Osteocyte (in vitro differentiated cells): ENCODE measurements around the gene POP5. TPM values are rescaled to one million over a fixed set of nuclear protein-coding genes. Genes with fewer than 3 reads are reported as not detected.
A peak's percentile ranks its signal among the peaks of the same experiment; 100 is the strongest.

Experiments
- DNase-seq: peaks from one replicate; pipeline ENCODE4 v3.0.0; 2021; ENCODE audit warnings: mixed read lengths; ENCODE audit not compliant: unreplicated experiment; ENCODE audit errors: extremely low spot score
- H3K27ac Mint-ChIP-seq: one replicate; pipeline ENCODE4 v1.8.0; 2021; ENCODE audit warnings: mild to moderate bottlenecking, mixed read lengths; ENCODE audit not compliant: unreplicated experiment
- H3K27me3 Mint-ChIP-seq: one replicate; pipeline ENCODE4 v1.8.0; 2021; ENCODE audit warnings: mixed read lengths; ENCODE audit not compliant: unreplicated experiment
- H3K36me3 Mint-ChIP-seq: one replicate; pipeline ENCODE4 v1.8.0; 2021; ENCODE audit warnings: mixed read lengths; ENCODE audit not compliant: unreplicated experiment
- H3K4me1 Mint-ChIP-seq: one replicate; pipeline ENCODE4 v1.8.0; 2021; ENCODE audit warnings: mixed read lengths; ENCODE audit not compliant: unreplicated experiment
- H3K4me3 Mint-ChIP-seq: one replicate; pipeline ENCODE4 v1.8.0; 2021; ENCODE audit warnings: mild to moderate bottlenecking, moderate library complexity, mixed read lengths; ENCODE audit not compliant: unreplicated experiment
- H3K9me3 Mint-ChIP-seq: one replicate; pipeline ENCODE4 v1.8.0; 2021; ENCODE audit warnings: mixed read lengths; ENCODE audit not compliant: unreplicated experiment
- total RNA-seq: library from RNA; stranded (reverse); gene quantifications from 2 replicates; pipeline ENCODE4 v1.2.1, GENCODE V29; 2021
- TF ChIP-seq, protein P1 (sequence below): fragments of 200-600 bp; sonication (generic); IDR thresholded peaks from 2 replicates; pipeline ENCODE4 v1.5.0; 2021; ENCODE audit warnings: antibody characterized with exemption, mild to moderate bottlenecking, moderate library complexity

Gene POP5
- total RNA-seq, 1 donor from 2014 or later: 36.9 TPM

DNA sequence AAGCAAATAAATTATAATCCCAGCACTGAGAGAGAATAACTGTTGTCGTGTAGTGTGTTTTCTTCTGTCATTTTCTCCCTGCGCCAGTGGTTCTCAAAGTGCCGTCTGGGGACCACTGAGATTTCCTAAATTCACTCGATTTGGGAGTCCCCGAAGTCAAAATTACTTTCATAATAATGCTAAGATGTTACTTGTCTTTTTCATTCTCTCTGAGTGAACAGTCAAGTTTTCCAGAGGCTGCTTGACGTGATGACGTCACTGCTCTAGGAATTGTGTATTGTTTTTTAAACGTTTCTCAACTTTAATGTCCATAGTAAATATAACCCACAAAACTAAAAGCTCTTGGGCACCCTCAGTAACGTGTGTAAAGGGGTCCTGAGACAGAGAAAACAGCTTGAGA, 796 bp upstream of the POP5 start:
- no peak for DNase-seq
- peaks cover 34% of the 10 kb centered on the region for H3K4me1 Mint-ChIP-seq
- no peaks in the 10 kb centered on the region for H3K9me3 Mint-ChIP-seq
- H3K27ac Mint-ChIP-seq: no peak overlapping the region
- peak overlapping the region; percentile 97 for H3K4me3 Mint-ChIP-seq
- peaks cover 6% of the 10 kb centered on the region for H3K36me3 Mint-ChIP-seq
- peaks cover 5% of the 10 kb centered on the region for H3K27me3 Mint-ChIP-seq
- TF ChIP-seq, protein P1, sequence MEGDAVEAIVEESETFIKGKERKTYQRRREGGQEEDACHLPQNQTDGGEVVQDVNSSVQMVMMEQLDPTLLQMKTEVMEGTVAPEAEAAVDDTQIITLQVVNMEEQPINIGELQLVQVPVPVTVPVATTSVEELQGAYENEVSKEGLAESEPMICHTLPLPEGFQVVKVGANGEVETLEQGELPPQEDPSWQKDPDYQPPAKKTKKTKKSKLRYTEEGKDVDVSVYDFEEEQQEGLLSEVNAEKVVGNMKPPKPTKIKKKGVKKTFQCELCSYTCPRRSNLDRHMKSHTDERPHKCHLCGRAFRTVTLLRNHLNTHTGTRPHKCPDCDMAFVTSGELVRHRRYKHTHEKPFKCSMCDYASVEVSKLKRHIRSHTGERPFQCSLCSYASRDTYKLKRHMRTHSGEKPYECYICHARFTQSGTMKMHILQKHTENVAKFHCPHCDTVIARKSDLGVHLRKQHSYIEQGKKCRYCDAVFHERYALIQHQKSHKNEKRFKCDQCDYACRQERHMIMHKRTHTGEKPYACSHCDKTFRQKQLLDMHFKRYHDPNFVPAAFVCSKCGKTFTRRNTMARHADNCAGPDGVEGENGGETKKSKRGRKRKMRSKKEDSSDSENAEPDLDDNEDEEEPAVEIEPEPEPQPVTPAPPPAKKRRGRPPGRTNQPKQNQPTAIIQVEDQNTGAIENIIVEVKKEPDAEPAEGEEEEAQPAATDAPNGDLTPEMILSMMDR: no peak

DNA sequence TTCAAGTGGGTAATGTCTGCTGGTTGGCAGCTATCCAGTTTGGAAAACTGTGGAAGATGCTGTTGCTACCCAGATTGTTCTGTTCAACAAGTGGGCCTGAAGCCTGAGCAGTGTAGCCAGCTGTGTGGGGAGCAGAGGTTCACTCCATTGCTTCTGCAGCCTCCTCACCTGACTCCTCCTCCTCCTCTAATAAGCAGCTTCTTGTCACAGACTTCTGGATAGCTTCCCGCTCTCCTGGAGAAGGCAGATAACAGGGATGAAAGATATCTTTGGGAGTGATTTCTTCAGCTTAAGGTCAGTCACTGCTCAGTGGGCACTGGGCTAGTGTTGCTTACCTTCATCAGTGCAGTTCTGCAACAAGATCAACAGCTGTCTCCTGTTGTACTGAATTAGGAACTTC, 2.0 kb downstream of the POP5 start:
- peaks cover 5% of the 10 kb centered on the region for H3K27me3 Mint-ChIP-seq
- no peak overlapping the region for H3K27ac Mint-ChIP-seq

DNA sequence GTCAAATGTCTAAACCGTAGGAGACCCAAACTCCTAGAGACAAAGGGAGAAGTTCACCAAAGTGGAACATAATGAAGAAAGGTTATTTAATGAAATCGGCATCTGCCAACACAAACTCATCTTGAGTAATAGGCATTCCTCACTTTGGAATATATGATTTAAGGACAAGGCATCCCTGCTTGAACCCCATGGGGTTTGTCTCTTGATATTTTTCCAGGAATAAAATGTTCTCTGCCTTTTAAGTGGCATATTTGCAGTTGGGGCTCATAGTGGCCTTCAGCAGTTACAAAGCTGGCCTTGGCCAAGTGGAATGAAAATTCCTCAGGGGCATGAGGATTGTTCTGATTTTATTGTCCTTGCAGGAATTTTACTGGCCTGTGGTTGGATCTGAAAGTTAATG, 7.1 kb downstream of the POP5 start:
- TF ChIP-seq, protein P1: no peak
- Mint-ChIP-seq H3K4me1 (peaks cover 7% of the 10 kb centered on the region), H3K9me3 (no peaks in the 10 kb centered on the region), H3K27me3 (no peaks in the 10 kb centered on the region), H3K27ac (no peak overlapping the region), H3K4me3 (no peak overlapping the region), H3K36me3 (peaks cover 59% of the 10 kb centered on the region)
- no peak for DNase-seq

More for the DNA sequence above, 2.0 kb downstream of the POP5 start:
- no peak for DNase-seq
- H3K4me1 Mint-ChIP-seq: peaks cover 33% of the 10 kb centered on the region
- no peaks in the 10 kb centered on the region for H3K9me3 Mint-ChIP-seq
- peaks cover 29% of the 10 kb centered on the region for H3K36me3 Mint-ChIP-seq
- TF ChIP-seq, protein P1: no peak
- no peak overlapping the region for H3K4me3 Mint-ChIP-seq

DNA sequence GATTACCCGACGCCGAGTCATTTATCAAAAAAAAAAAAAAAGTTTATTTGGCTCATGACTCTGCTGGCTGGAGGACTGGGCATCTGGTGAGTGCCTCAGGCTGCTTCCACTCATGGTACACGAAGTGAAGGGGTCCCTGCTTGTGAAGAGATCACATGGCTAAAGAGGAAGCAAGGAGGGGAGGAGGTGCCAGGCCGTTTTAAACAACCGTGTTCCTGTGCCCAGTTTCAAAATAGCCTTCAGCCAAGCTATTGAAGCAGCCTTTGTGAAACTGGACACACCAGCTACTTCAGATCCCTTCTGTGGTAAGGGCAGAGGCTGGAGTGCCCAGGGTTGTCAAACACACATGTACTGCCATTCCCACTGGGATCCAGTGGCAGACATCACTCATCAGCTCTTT, 7.6 kb downstream of the POP5 start:
- Mint-ChIP-seq H3K4me1 (peaks cover 7% of the 10 kb centered on the region), H3K36me3 (peaks cover 61% of the 10 kb centered on the region), H3K4me3 (no peak overlapping the region), H3K27me3 (no peaks in the 10 kb centered on the region), H3K27ac (no peak overlapping the region), H3K9me3 (no peaks in the 10 kb centered on the region)
- DNase-seq: no peak
- TF ChIP-seq, protein P1: no peak

DNA sequence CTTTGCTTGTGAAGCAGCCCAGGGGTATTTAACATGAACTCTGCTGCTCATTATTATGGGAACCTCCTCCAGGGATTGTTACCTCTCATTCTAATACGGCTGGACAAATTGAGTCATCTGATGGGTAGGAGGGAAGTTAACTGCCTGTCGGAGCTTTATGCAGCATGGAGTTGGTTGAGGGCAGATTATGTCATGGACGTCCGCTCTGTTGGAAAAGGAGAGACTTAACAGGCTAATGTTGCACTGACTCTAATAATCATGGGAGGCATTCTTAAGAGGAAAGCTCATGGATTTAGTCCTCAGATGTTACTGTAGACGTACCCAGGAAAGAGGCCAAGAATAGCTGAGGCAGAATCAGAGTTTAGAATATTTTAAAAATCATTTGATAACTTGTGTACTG, 9.9 kb downstream of the POP5 start:
- DNase-seq: no peak
- H3K36me3 Mint-ChIP-seq: peaks cover 55% of the 10 kb centered on the region
- no peaks in the 10 kb centered on the region for H3K27me3 Mint-ChIP-seq
- no peak overlapping the region for H3K27ac Mint-ChIP-seq
- peaks cover 7% of the 10 kb centered on the region for H3K4me1 Mint-ChIP-seq
- H3K9me3 Mint-ChIP-seq: no peaks in the 10 kb centered on the region
- TF ChIP-seq, protein P1: no peak
- no peak overlapping the region for H3K4me3 Mint-ChIP-seq
